T-helper 9 cell (primary cell): ENCODE results near the gene SFTA2.

Experiments used
- DNase-seq: peaks from one replicate; pipeline ENCODE4 v3.0.0-alpha.2; 2020

The SFTA2 gene

DNA sequence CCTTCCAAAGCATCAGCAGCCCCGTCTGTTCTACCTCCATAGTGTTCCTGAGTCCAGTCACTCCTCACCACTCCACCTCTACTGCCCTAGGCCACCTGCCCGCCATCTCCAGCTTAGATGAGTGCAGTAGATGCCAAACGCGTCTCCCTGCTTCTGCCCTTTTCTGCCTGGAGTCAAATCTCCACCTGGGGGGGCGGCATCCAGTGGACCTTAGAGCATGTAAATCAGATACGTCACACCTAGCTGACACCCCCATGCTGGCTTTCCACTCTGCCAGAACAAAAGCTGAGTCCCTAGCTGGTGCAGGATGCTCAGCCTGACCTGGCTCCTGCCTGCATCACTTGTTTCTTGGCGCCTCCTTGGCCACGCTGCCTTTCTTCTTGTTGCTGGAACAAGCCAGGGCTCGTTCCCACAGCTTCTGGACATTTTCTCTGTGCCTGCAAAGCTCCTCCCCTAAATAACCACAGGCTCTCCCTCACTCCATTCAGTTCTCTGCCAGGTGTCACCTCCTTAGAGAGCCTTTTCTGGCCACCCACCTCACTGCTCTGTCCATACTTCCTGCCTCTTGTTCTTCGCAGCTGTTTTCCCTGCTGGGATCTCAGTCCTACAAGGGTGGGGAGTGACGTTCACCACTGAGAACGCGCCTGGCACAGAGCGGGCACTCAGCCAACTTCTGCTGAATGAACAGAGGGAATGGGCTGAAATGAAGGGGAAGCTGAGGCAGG, 41.9 kb downstream of the SFTA2 start:
- DNase-seq, result no peak

DNA sequence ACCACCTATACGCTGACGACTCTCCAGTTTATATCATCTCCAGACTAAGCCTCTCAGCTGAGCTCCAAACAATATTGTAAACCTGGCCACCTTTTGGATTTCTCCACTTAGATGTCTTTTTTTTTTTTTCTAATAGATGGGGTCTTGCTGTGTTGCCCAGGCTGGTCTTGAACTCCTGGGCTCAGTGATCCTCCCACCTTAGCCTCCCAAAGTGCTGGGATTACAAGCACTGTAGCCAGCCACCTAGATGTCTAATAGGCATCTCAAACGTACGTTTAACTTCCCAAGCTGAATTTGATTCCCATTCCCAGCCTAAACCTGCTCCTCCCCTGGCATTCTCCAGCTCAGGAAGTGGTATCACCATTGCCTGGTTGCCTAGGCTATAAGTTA, 42.5 kb downstream of the SFTA2 start:
- no peak for DNase-seq

DNA sequence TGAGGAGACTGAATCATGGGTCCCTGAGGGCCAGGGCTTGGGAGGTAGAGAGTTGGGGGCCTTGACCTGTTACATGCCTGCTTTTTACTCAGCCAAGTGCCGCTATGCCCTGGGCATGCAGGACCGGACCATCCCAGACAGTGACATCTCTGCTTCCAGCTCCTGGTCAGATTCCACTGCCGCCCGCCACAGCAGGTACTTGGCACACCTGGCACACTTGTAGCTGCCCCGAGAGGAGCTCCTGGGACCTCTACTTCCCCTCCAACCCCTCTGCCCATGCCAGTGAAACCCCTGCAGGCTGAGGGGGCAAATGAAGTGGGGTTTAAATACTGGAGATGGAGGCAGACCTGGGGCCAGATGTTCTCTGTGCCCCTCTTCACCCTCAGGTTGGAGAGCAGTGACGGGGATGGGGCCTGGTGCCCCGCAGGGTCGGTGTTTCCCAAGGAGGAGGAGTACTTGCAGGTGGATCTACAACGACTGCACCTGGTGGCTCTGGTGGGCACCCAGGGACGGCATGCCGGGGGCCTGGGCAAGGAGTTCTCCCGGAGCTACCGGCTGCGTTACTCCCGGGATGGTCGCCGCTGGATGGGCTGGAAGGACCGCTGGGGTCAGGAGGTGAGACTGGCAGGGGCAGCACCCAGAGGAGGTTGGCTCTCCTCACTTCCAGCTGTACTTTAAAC, 43.0 kb downstream of the SFTA2 start:
- DNase-seq, result no peak

DNA sequence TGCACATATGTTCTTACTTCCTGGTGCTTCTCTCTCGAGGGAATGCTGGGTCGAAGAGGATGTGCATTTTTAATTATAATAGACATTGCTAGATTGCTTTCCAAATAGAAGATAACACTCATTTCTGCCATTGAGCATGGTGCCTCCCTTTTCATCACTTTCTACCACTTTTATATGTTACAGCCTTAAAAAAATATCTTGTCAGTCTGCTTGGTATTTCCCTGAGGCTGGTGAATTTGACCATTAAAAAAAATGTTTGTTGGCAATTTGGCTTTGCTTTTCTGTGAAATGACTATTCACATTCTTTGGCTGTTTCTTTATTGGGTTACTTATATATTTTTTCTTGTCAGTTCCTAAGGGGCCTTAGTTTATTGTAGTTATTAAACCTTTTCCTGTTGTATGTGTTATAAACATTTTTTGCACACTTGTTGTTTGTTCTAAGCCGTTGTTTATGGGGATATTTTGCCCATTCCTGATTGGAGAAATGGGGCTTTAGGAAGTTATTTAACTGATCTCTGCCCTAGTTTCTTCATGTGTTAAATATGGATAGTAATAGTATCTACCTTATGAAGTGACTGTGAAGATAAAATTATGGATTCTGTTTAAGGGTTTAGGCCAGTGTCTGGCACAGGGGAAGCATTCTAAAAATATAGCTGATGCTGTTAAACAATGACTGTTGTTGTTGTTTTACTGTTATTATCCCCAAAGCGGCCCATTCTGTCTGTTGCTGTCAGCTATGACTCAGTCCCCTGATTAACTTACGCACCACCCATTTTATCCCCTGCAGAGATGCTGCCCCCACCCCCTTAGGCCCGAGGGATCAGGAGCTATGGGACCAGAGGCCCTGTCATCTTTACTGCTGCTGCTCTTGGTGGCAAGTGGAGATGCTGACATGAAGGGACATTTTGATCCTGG, 43.8 kb downstream of the SFTA2 start:
- DNase-seq, result no peak

DNA sequence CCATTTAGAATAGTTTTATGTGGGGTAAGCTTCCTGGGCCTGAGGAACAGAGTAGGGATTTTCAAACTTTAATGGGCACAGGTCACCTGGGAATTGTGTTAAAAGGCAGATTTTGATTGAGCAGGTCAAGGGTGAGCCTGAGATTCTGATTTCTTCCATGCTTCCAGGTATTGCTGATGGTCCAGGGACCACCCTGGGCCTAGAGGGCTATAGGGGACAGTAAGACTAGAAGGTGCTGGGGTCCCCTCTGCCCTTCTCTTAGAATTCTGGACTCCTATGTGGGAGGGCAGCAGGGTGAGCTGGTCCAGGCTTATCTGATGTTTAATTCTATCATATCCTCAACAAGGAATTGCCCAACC, 45.1 kb downstream of the SFTA2 start:
- DNase-seq, result no peak

DNA sequence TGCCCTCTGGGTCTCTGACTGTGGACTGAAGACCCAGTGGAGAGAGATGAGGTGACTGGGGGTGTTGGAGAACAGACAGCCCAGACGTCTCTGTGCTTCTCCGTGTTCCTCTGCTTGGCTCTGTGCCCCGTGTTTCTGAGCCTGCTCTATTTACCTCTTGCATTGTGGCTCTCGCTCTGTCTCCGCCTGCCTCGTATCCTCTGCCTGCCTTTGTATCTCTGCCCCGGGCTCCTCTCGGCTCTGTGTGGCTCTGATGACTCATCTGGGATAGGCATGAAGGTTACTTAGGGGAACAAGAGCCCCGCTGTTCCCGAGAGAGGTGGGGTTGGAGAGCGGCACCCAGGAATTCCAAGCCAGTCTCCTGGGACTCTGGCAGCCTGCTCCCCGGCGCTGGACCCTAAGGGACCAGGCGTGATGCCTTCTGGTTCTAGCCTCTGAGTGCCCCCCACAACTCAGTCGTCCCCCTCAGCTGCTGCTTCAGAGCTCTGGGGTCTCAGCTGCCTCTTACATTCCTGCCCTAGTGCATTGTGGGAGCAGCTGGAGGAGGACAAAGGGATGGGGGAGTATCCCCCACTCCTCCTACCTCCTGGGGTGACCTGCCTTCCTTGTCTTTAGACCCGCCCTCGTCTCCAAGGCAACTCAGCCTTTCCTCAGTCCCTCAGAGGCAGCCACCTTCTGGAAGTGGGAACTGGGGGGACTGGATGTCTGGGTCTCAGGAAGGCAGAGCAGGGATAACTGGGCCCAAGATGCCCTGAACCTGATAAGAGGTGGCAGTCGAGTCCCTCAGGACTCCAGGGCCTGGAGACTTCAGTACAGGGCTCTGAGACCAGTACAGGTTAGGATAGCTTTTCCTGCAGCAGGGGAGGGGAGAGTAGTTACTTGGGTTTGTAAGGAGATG, 45.7 kb downstream of the SFTA2 start:
- no peak for DNase-seq

DNA sequence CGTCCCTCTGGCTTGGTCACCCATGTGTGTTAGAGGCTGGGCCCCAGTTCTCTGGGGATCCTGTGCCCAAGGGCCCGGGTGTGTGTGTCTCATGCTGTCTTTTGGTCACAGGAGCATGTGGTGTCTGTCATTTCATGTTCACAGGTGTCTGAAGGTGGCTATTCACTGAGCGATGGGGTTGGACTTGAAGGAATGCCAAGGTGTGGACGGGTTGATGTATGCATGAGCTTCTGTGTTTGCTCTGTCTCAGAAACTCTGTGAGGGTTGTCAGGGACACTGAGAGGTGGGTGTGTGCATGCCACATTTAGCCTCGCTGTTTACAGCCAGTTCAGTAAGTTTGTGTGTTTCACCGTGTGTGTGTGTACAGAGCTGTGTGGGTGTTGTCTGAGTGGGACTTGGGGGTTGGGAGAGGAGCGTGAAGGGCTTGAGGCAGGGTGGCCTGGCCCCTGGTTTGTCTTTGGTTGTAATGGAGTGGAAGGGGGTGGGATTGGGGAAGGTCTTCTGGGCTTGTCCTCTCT, 46.4 kb downstream of the SFTA2 start:
- DNase-seq, result no peak

DNA sequence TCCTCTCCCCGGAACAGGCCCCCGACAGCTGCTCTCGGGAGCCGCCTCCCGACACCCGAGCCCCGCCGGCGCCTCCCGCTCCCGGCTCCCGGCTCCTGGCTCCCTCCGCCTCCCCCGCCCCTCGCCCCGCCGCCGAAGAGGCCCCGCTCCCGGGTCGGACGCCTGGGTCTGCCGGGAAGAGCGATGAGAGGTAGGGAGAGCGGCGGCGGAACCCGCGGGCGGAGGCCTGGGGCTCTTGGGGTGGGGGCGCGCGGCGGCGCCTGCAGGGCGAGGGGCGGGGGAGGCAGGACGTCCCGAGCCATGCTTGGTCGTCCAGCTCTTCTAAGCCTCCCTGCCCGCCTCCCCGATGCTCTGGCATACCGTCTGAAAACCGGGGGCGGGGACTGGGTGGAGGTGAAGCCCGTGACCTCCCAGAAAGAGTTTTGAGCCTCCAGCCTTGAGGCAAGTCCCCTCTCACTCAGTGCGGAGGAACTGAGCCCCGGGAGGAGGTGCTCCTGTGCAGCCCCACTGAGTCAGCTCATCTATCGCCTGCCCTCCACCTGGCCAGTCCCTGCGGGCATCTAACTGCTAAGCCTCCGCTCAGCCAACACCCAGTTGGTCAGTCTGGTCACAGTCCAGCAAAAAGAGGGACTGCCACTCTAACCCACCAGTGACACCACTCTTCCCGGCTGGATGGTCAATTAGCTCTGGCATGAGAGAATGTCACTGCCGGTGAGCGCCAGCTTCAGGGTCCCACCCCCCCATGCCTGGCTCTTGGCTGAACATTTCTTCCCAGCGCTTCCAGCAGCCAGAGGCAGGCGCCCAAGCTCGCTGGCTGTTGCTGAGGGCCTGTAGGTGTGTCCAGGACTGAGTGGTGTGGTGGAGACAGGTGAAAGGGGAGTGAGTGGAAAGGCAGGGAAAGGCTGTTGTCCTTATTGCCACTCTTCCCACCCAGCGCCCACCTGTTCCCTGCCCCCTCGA, 47.2 kb downstream of the SFTA2 start:
- no peak for DNase-seq

DNA sequence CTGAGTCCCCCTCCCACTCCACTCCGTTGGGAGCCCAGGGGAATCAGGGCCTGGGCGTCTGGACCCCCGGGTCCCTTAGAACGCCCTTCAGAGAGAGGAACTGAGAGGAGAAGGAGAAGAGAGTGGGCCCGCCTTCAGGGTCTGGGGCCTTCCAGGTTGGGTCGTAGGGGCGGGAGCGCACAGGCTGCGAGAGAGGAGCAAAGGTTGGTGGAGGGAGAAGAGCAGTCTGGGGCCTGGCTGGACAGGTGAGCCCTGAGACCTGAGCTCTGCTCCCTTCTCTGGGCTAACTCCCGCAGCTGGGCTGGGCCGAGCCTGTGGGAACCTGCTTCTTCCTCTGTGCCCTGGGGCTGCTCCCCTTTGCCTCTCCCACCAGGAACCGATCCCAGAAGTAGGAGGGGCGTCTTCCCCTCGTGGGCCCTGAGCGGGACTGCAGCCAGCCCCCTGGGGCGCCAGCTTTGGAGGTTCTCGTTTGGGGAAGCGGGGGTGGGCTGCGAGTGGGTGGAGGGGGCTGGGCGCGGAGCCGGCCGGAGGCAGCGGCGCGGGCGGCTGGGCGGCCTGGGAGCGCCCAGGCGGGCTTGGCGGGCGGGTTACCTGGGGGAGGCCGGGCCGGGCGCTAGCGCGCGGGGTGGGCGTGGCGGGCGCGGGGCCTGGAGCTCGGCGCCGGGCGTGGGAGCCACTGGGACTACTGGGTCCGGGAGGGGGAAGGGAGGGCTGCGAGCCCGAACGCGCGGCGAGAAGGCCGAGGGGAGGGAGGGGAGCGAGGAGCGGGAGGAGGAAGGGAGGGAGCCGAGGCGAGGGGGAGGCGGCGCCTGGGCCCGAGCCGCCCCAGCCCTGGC, 48.1 kb downstream of the SFTA2 start, which contains the start of gene DDR1:
Gene DDR1 (plus strand): TSS at position 835 of the 836 bp plus-strand sequence. CDS start 4,211 bp downstream, outside the sequence.
- peak; percentile 35 for DNase-seq

DNA sequence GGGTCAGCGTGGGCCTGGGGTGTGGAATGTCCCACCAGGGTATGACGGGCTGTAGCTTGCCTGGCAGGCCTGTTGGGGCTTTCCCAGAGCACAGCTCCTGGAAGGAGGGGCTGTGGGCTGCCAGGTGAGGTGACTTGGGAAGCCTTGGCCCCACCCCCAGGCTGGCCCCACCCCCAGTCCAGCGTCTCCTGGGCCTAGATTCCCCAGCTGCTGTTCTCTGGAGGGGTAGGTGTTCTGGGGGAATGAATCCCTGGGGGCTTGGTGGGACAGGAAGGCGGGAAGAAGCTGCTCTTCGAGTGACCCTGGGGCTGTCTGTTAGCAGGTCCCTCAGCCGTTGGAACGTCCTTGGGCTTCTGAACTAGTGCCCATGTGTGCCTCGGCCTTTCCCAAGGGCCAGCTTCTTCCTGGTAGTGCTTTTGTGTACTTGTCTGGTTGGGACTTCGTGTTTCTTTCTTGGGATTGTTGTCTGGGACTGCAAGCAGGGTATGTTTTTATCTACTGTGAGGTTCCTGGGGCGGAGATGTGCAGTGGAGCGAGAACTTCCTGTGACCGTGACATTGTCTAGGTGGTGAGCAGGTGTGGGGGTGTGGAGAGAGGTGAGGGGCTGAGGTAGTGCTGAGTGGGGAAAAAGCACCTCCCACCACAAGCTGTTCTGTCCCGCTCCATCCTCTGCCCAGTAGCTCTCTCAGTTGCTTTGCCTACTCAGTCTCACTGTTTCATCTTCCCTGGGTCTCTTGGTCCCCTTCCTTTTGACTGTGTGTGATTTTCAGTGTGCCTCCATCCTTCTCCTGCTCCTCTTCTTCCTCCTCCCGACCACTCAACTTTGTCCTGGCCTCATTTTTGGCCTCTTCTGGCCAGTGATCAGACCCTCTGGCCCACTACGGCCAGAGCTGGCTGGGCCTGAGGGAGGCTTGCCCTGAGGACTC, 48.9 kb downstream of the SFTA2 start:
- DNase-seq, result no peak

DNA sequence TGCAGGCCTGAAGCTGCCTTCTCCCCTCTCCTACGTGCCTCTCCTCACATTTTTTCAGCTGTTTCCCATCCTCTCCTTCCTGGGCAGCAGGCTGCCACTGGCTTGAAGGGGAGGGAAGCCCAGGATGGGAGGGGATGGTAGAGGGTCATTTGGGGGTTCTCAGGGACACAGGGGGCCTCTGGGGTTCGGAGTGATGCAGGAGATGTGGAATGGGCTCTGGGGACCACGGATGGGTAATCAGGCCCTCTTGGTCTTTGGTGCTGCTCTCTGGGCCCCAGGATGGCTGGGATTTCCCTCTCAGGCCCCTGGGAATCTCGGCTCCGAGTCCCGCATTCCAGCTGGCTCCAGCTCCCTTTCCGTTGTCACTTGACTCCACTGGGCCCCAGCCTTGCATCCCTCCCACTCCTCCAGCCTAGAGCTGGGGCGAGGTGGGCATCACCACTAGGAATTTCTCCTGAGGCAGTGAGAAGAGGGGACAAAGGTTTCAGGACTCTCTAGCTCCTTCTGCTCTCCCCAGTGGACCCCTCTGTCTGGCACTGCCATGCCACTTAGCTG, 49.7 kb downstream of the SFTA2 start:
- no peak for DNase-seq

DNA sequence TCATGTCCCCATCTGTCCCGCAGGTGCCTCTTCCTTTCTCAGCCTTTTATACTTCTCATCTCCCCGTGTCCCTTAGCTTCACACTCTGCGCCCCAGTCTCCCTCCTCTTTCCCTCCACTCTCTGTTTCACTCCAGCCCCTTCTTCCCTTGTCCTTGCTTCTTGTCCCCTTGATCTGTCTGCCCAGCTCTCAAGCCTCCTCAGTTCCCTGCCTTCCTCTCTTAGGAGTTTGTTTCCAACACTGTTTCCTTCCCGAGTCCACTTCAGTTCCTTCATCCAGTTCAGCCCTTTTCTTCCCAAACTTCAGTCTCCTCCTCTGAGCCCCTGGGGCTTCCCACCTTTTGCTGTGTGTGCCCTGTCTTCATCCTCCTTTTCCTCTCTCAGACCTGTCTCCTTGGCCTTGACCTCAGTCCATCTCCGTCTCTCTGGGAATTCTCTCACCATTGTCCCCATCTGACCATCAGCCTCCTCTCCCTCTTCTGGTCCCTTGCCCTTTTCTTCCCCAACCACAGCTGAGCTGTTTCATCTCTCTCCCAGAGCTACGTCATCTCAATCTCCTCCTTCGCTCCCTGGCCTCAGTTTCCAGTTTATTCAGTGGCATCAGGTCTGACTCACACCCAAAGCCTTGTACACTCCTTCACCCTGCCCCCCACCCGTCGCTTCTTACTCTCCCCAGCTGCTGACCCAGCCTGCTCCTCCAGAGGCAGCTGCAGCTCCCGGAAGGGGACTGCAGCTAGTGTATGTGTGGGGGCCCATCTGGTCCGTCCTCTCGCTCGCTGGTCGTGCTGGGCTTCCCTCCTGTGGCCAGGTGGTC, 50.4 kb downstream of the SFTA2 start:
- no peak for DNase-seq
